Activated CD4-positive, alpha-beta T cell treated with anti-CD3 and anti-CD28 coated beads, Interleukin-2, Interleukin-4, amounts not matched to agents 100 ng/mL and 50 ng/mL, durations not matched to agents 16 hours and 8 hours (primary cell): ENCODE results near the gene BORCS5.

Source experiments
- DNase-seq: peaks from one replicate; pipeline ENCODE4 v3.0.0-alpha.2; 2020; ENCODE audit warnings: low spot score

BORCS5 gene

GRCh38 chr12:12353276-12353675 is 3.6 kb upstream of the BORCS5 start:
- DNase-seq = no peak

GRCh38 chr12:12353807-12354206 is 3.1 kb upstream of the BORCS5 start:
- DNase-seq = no peak

GRCh38 chr12:12356467-12356895 is 397 bp upstream of the BORCS5 start:
- DNase-seq = peak; percentile 26

GRCh38 chr12:12357719-12358461 is 1.0 kb downstream of the BORCS5 start:
- DNase-seq = peak; percentile 27

- no peak for DNase-seq
Measured at GRCh38 chr12:12358528-12358927, 1.6 kb downstream of the BORCS5 start.

- no peak for DNase-seq
Measured at GRCh38 chr12:12364787-12365445, 8.0 kb downstream of the BORCS5 start.

GRCh38 chr12:12365446-12365802 is 8.5 kb downstream of the BORCS5 start:
- no peak for DNase-seq

- DNase-seq = no peak
Measured at GRCh38 chr12:12365931-12366431, 9.1 kb downstream of the BORCS5 start.

GRCh38 chr12:12366701-12367481 is 10.0 kb downstream of the BORCS5 start:
- no peak for DNase-seq

GRCh38 chr12:12367482-12367998 is 10.7 kb downstream of the BORCS5 start:
- no peak for DNase-seq

GRCh38 chr12:12372946-12373722 is 16.3 kb downstream of the BORCS5 start:
- no peak for DNase-seq

GRCh38 chr12:12376646-12377448 is 20.0 kb downstream of the BORCS5 start:
- peak; percentile 84 for DNase-seq

GRCh38 chr12:12378616-12379015 is 21.7 kb downstream of the BORCS5 start:
- DNase-seq = peak; percentile 25

GRCh38 chr12:12379831-12380730 is 23.2 kb downstream of the BORCS5 start:
- DNase-seq = peak; percentile 78

- DNase-seq = no peak
Measured at GRCh38 chr12:12380949-12381593, 24.2 kb downstream of the BORCS5 start.

- DNase-seq = no peak
Measured at GRCh38 chr12:12381982-12382381, 25.1 kb downstream of the BORCS5 start.

GRCh38 chr12:12384571-12385340 is 27.9 kb downstream of the BORCS5 start:
- DNase-seq = peak; percentile 82

- peak; percentile 44 for DNase-seq
Measured at GRCh38 chr12:12387501-12387900, 30.6 kb downstream of the BORCS5 start.
